ENCODE results near the gene SLC9A9.

DNA sequence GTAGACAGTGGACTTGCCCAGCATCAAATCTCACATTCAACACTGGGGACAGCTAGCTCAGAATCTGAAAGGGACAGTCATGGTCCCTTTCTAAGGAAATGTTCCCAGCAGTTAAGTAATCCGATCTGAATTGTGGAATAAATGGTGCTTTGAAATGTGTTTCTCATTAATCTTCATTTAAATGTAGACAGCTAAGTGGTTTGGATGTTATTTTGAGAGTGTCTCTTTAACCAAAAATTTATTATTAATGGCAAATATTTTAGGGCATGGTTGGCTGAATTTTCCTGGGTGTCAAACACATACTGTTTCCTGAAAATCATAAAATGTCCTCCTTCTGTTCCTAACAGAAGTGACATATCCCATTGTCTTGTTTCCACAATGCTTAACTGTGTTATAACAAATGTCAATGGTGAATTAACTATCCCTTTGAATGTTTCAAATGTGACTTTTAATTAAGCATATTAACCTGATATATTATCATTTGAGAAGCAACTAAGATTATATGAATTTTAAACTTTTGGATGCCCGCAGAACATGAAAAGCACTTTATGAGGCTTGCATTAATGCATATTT is 517.9 kb downstream of the SLC9A9 start:
- TF ChIP-seq, protein P1, sequence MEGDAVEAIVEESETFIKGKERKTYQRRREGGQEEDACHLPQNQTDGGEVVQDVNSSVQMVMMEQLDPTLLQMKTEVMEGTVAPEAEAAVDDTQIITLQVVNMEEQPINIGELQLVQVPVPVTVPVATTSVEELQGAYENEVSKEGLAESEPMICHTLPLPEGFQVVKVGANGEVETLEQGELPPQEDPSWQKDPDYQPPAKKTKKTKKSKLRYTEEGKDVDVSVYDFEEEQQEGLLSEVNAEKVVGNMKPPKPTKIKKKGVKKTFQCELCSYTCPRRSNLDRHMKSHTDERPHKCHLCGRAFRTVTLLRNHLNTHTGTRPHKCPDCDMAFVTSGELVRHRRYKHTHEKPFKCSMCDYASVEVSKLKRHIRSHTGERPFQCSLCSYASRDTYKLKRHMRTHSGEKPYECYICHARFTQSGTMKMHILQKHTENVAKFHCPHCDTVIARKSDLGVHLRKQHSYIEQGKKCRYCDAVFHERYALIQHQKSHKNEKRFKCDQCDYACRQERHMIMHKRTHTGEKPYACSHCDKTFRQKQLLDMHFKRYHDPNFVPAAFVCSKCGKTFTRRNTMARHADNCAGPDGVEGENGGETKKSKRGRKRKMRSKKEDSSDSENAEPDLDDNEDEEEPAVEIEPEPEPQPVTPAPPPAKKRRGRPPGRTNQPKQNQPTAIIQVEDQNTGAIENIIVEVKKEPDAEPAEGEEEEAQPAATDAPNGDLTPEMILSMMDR (IDR thresholded peaks at IDR 0.05): no peak
- no peak for TF ChIP-seq POLR2A (IDR thresholded peaks at IDR 0.05)

Data from breast epithelium (tissue), 3 donors.